ENCODE data around the gene RBSN. TPM values are rescaled to one million over a fixed set of nuclear protein-coding genes. Genes with fewer than 3 reads are reported as not detected.

The RBSN gene
- total RNA-seq, 3 donors from 2014 or later (not counting 1 experiment from before 2014, with no cell fraction given) = 27.6 to 34.4 (median 29.4) TPM

- Histone ChIP-seq H3K27me3 (ENCODE audit: control insufficient read depth, insufficient read depth, low read length) (no peaks in the 10 kb centered on the region), H3K9me3 (ENCODE audit: control insufficient read depth, insufficient read depth, low read length) (no peaks in the 10 kb centered on the region), H3K4me3 (ENCODE audit: low read length) (no peak overlapping the region), H3K36me3 (ENCODE audit: control insufficient read depth, insufficient read depth, low read length) (no peaks in the 10 kb centered on the region), H3K27ac (ENCODE audit: low read length) (no peak overlapping the region), H3K4me1 (ENCODE audit: control insufficient read depth, insufficient read depth, low read length) (peaks cover 5% of the 10 kb centered on the region)
- H3K27me3 Mint-ChIP-seq (ENCODE audit: low read depth in 2 of 2) = peaks cover 11 to 27% of the 10 kb centered on the region in 2 donors
- peaks cover 11 to 16% of the 10 kb centered on the region in 2 donors for H3K4me1 Mint-ChIP-seq
- ATAC-seq = peak; percentile 94 to 99 (median 99)
- H3K36me3 Mint-ChIP-seq = no peaks in the 10 kb centered on the region
- 25% methylated on average over 11 of the region's 11 CpGs for WGBS (ENCODE audit: insufficient coverage)
- no peak overlapping the region for H3K4me3 Mint-ChIP-seq
- peak; percentile 72 to 89 for DNase-seq
- H3K9me3 Mint-ChIP-seq = no peaks in the 10 kb centered on the region
- intact Hi-C loops (cut with micrococcal nuclease) = loop anchor here (5.0 kb wide), 1 partner anchor 299 kb away; no protein-coding TSS in a partner anchor
- no peak overlapping the region for H3K27ac Mint-ChIP-seq
- TF ChIP-seq CTCF (IDR thresholded peaks at IDR 0.05) = peak; percentile 89
Measured at GRCh38 chr3:15108082-15108545, 9.2 kb upstream of the RBSN start.

DNA sequence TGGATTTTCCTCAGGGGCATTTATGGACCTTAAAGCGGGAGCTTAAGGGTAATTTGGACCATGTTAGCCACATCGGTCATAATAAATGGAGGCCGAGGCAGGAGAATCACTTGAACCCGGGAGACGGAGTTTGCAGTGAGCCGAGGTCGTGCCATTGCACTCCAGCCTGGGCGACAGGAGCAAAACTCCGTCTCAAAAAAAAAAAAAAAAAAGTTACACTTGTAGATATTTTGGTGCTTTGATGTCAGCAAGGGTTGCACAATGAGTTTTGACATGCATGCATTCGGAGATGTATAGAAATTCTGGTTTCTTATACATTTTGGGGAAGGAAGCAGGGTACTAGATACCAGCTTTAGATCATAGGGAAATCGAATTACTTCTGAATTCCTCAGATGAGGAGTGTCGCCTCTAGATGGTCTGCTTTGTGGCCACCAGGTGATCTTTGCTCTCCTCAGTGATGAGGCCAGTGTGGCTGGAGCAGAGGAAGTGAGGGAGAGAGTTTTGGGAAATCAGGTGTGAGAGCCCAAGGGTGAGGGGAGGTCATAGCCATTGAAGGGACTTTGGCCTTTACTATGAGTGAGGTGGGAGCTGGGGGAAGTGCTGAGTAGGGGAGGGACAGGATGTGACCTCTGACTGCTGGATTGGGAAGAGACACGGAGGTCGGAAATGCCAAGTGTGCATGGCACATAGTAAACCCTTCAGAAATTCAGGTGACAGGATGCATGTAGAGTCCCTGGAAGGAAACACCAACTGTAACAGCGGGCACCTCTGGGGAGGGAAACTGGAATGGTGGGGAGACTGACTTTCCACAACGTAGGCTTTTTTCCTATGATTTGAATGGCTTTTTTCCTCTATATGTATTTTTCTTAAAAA, 8.4 kb upstream of the RBSN start:
- intact Hi-C loops (cut with micrococcal nuclease) = loop anchor here (5.0 kb wide), 1 partner anchor 300 kb away; no protein-coding TSS in a partner anchor

GRCh38 chr3:15102836-15103235, 3.9 kb upstream of the RBSN start:
- Histone ChIP-seq H3K9me3 (ENCODE audit: control insufficient read depth, insufficient read depth, low read length) (no peaks in the 10 kb centered on the region), H3K4me1 (ENCODE audit: control insufficient read depth, insufficient read depth, low read length) (peaks cover 12% of the 10 kb centered on the region), H3K4me3 (ENCODE audit: low read length) (no peak overlapping the region), H3K27me3 (ENCODE audit: control insufficient read depth, insufficient read depth, low read length) (no peaks in the 10 kb centered on the region), H3K27ac (ENCODE audit: low read length) (no peak overlapping the region), H3K36me3 (ENCODE audit: control insufficient read depth, insufficient read depth, low read length) (no peaks in the 10 kb centered on the region)
- Mint-ChIP-seq H3K4me3 (no peak overlapping the region), H3K9me3 (no peaks in the 10 kb centered on the region), H3K36me3 (no peaks in the 10 kb centered on the region), H3K27ac (no peak overlapping the region), H3K4me1 (peaks cover 19 to 30% of the 10 kb centered on the region in 2 donors), H3K27me3 (ENCODE audit: low read depth in 2 of 2) (peaks cover 12 to 14% of the 10 kb centered on the region in 2 donors)
- DNase-seq = no peak
- WGBS (ENCODE audit: insufficient coverage) = 82% methylated on average over 3 of the region's 3 CpGs
- intact Hi-C loops (cut with micrococcal nuclease) = no loop called here
- no peak for ATAC-seq
- no peak for TF ChIP-seq CTCF (IDR thresholded peaks at IDR 0.05)

More for the DNA sequence above, 8.4 kb upstream of the RBSN start:
- peaks cover 5% of the 10 kb centered on the region for H3K4me1 ChIP-seq (ENCODE audit: control insufficient read depth, insufficient read depth, low read length)
- DNase-seq = no peak
- ATAC-seq = no peak
- H3K9me3 ChIP-seq (ENCODE audit: control insufficient read depth, insufficient read depth, low read length) = no peaks in the 10 kb centered on the region
- TF ChIP-seq CTCF (IDR thresholded peaks at IDR 0.05) = no peak
- H3K27me3 Mint-ChIP-seq (ENCODE audit: low read depth in 2 of 2) = peaks cover 18 to 27% of the 10 kb centered on the region in 2 donors
- no peaks in the 10 kb centered on the region for H3K27me3 ChIP-seq (ENCODE audit: control insufficient read depth, insufficient read depth, low read length)
- H3K27ac ChIP-seq (ENCODE audit: low read length) = no peak overlapping the region
- 86% methylated on average over 15 of the region's 16 CpGs for WGBS (ENCODE audit: insufficient coverage)
- no peak overlapping the region for H3K4me3 Mint-ChIP-seq
- H3K4me1 Mint-ChIP-seq = peaks cover 11 to 16% of the 10 kb centered on the region in 2 donors
- no peak overlapping the region for H3K4me3 ChIP-seq (ENCODE audit: low read length)
- no peak overlapping the region for H3K27ac Mint-ChIP-seq
- H3K36me3 ChIP-seq (ENCODE audit: control insufficient read depth, insufficient read depth, low read length) = no peaks in the 10 kb centered on the region
- no peaks in the 10 kb centered on the region for H3K9me3 Mint-ChIP-seq
- no peaks in the 10 kb centered on the region for H3K36me3 Mint-ChIP-seq
